HCT116 (cell line): ENCODE data around the gene ATXN1. TPM values are rescaled to one million over a fixed set of nuclear protein-coding genes. Genes with fewer than 3 reads are reported as not detected.

ENCODE experiments used
- ATAC-seq: fragments of 200-7000 bp; cut with Tn5 transposase; 2 replicates; pipeline ENCODE4 v1.9.1; 2020; ENCODE audit warnings: mild to moderate bottlenecking, moderate library complexity
- BruUV-seq: library from RNA; stranded (reverse); fragments of 400-500 nt; replicated peaks from 2 replicates; lab custom pipeline; 2021; lab: Mats Ljungman, UMichigan
- CTCF ChIA-PET: fragments of 300-600 bp; sonication (Branson Sonifier 250); formaldehyde crosslinking; loops from one replicate; lab custom pipeline; 2021; ENCODE audit warnings: antibody characterized with exemption; lab: Charles Lee
- POLR2A ChIA-PET: fragments of 300-600, 350-600 bp; sonication (Branson Sonifier 250); formaldehyde crosslinking; loops from one replicate; lab custom pipeline; 2021; ENCODE audit warnings: antibody characterized with exemption; lab: Charles Lee
- RAD21 ChIA-PET, 2 experiments: fragments of 300-600 bp; sonication (Branson Sonifier 250); formaldehyde crosslinking; loops; one replicate each; lab custom pipeline; 2023; ENCODE audit warnings: low total read pairs in 2 of 2; ENCODE audit not compliant: uncharacterized antibody in 2 of 2, unreplicated experiment in 2 of 2, low non-redundant PET in 1 of 2; lab: Charles Lee
- DNase-seq: peaks from one replicate; pipeline ENCODE4 v3.0.0-alpha.2; 2010; ENCODE audit warnings: low read depth, low spot score
- H2AFZ ChIP-seq: fragments of 200-600 bp; shearing (Covaris generic), sonication (generic); 2 replicates; pipeline ENCODE4 v1.6.1; 2017; ENCODE audit warnings: low read depth, mixed run types, mixed read lengths, antibody characterized with exemption, low read length; ENCODE audit not compliant: poor library complexity, severe bottlenecking
- H3K27ac ChIP-seq: 2 replicates; pipeline ENCODE4 v1.5.1; 2012; ENCODE audit warnings: low read depth, low read length
- H3K27me3 ChIP-seq: fragments of 200-600 bp; sonication (generic); 2 replicates; pipeline ENCODE4 v1.6.1; 2016; ENCODE audit warnings: mixed run types, low read length, mixed read lengths; ENCODE audit not compliant: insufficient read depth
- H3K36me3 ChIP-seq, 2 experiments: fragments of 200-500 bp in 1 of 2; fragments of 200-600 bp in 1 of 2; sonication (Bioruptor generic) in 1 of 2; sonication (generic) in 1 of 2; 2 replicates each; pipeline versions ENCODE4 v1.5.1 to v1.6.1; 2014 to 2016; ENCODE audit warnings: low read length in 2 of 2, inconsistent platforms in 1 of 2, mixed read lengths in 1 of 2, mixed run types in 1 of 2; ENCODE audit not compliant: insufficient read depth in 2 of 2, control insufficient read depth in 1 of 2
- H3K4me1 ChIP-seq, 2 experiments: fragments of 200-600 bp in 1 of 2; sonication (generic) in 1 of 2; 2 replicates each; pipeline versions ENCODE4 v1.5.1 to v1.6.1; 2012 to 2017; ENCODE audit warnings: low read length in 2 of 2, inconsistent platforms in 1 of 2, mild to moderate bottlenecking in 1 of 2, mixed read lengths in 1 of 2, mixed run types in 1 of 2, moderate library complexity in 1 of 2; ENCODE audit not compliant: insufficient read depth in 2 of 2, control insufficient read depth in 1 of 2
- H3K4me2 ChIP-seq: fragments of 200-600 bp; sonication (generic); 2 replicates; pipeline ENCODE4 v1.6.1; 2017; ENCODE audit warnings: mixed run types, low read length, mixed read lengths
- H3K4me3 ChIP-seq, 2 experiments: fragments of 200-600 bp in 1 of 2; sonication (generic) in 1 of 2; replicated peaks in 1 of 2; 2 replicates each; pipeline ENCODE4 v1.5.1; 2011 to 2016; ENCODE audit warnings: low read length in 2 of 2, control low read depth in 1 of 2, low read depth in 1 of 2, mild to moderate bottlenecking in 1 of 2, mixed read lengths in 1 of 2, mixed run types in 1 of 2
- H3K79me2 ChIP-seq: fragments of 200-600 bp; sonication (generic); 2 replicates; pipeline ENCODE4 v1.6.1; 2017; ENCODE audit warnings: mild to moderate bottlenecking, mixed run types, low read length, moderate library complexity, mixed read lengths; ENCODE audit not compliant: insufficient read depth
- H3K9ac ChIP-seq: fragments of 200-600 bp; sonication (generic); 2 replicates; pipeline ENCODE4 v1.6.1; 2016; ENCODE audit warnings: low read length, mixed read lengths
- H3K9me2 ChIP-seq: fragments of 200-600 bp; sonication (generic), shearing (Covaris generic); 2 replicates; pipeline ENCODE4 v1.6.1; 2017; ENCODE audit warnings: mixed run types, mild to moderate bottlenecking, moderate library complexity; ENCODE audit not compliant: insufficient read depth
- H3K9me3 ChIP-seq, 2 experiments: fragments of 200-500 bp in 1 of 2; fragments of 200-600 bp in 1 of 2; sonication (Bioruptor generic) in 1 of 2; sonication (generic) in 1 of 2; 2 replicates each; pipeline ENCODE4 v1.6.1; 2014 to 2017; ENCODE audit warnings: low read length in 2 of 2, mixed read lengths in 2 of 2, inconsistent platforms in 1 of 2, low read depth in 1 of 2, mild to moderate bottlenecking in 1 of 2, mixed run types in 1 of 2, moderate library complexity in 1 of 2; ENCODE audit not compliant: control insufficient read depth in 1 of 2, insufficient read depth in 1 of 2
- H4K20me1 ChIP-seq: fragments of 200-600 bp; sonication (generic), shearing (Covaris generic); 2 replicates; pipeline ENCODE4 v1.6.1; 2017; ENCODE audit warnings: mixed run types, mild to moderate bottlenecking, moderate library complexity; ENCODE audit not compliant: insufficient read depth
- CBX3 ChIP-seq: IDR thresholded peaks from 2 replicates; pipeline ENCODE4 v1.6.1; 2012; ENCODE audit warnings: low read depth
- EGR1 ChIP-seq: IDR thresholded peaks from 2 replicates; pipeline ENCODE4 v1.6.1; 2012; ENCODE audit warnings: low read depth
- EZH2 ChIP-seq: fragments of 200-600 bp; sonication (generic); IDR thresholded peaks from 2 replicates; pipeline ENCODE4 v1.6.1; 2017; ENCODE audit warnings: antibody characterized with exemption, mixed run types
- EZH2phosphoT487 ChIP-seq: fragments of 200-600 bp; IDR thresholded peaks from 2 replicates; pipeline ENCODE4 v1.6.1; 2018; ENCODE audit warnings: antibody characterized with exemption, borderline replicate concordance
- FOSL1 ChIP-seq: IDR thresholded peaks from 2 replicates; pipeline ENCODE4 v1.6.1; 2012; ENCODE audit warnings: low read depth
- JUND ChIP-seq: IDR thresholded peaks from 2 replicates; pipeline ENCODE4 v1.6.1; 2012
- MAX ChIP-seq: IDR thresholded peaks from 2 replicates; pipeline ENCODE4 v1.6.1; 2012
- SIN3A ChIP-seq: IDR thresholded peaks from 2 replicates; pipeline ENCODE4 v1.6.1; 2012; ENCODE audit warnings: low read depth
- SP1 ChIP-seq: IDR thresholded peaks from 2 replicates; pipeline ENCODE4 v1.6.1; 2012; ENCODE audit warnings: low read depth
- ZFX ChIP-seq: fragments of 450-650 bp; IDR thresholded peaks from 2 replicates; pipeline ENCODE4 v1.6.1; 2017
- intact Hi-C: fragments of 100-400 bp; cut with micrococcal nuclease; formaldehyde crosslinking; loops from 2 replicates; pipeline ENCODE4 v1.10.0; 2022
- total RNA-seq: library from RNA; stranded (reverse); gene quantifications from one replicate; pipeline ENCODE4 v1.2.1, GENCODE V29; 2021; ENCODE audit not compliant: unreplicated experiment
- TF ChIP-seq, protein P1 (sequence below): IDR thresholded peaks from 2 replicates; pipeline ENCODE4 v1.6.1; 2012
- TF ChIP-seq, protein P2 (sequence below): IDR thresholded peaks from 2 replicates; pipeline ENCODE4 v1.6.1; 2011; ENCODE audit warnings: mild to moderate bottlenecking, low read length, moderate library complexity; ENCODE audit not compliant: insufficient replicate concordance; ENCODE audit errors: extremely low read depth

The ATXN1 gene
- total RNA-seq, 1 experiment from 2014 or later, result 21.0 TPM

- no peak for DNase-seq
- H3K36me3 ChIP-seq, result peaks cover 0 to 5% of the 10 kb centered on the region in 2 experiments; a peak in 1 of 4 replicates
- H3K4me3 ChIP-seq, result no peak overlapping the region
- H3K4me2 ChIP-seq, result no peak overlapping the region
- TF ChIP-seq EZH2 (no peak), EZH2phosphoT487 (no peak), JUND (no peak), SP1 (no peak), ZFX (no peak), EGR1 (no peak), CBX3 (no peak), SIN3A (no peak), FOSL1 (no peak), MAX (no peak)
- TF ChIP-seq, protein P1, sequence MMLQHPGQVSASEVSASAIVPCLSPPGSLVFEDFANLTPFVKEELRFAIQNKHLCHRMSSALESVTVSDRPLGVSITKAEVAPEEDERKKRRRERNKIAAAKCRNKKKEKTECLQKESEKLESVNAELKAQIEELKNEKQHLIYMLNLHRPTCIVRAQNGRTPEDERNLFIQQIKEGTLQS, result no peak
- TF ChIP-seq, protein P2, sequence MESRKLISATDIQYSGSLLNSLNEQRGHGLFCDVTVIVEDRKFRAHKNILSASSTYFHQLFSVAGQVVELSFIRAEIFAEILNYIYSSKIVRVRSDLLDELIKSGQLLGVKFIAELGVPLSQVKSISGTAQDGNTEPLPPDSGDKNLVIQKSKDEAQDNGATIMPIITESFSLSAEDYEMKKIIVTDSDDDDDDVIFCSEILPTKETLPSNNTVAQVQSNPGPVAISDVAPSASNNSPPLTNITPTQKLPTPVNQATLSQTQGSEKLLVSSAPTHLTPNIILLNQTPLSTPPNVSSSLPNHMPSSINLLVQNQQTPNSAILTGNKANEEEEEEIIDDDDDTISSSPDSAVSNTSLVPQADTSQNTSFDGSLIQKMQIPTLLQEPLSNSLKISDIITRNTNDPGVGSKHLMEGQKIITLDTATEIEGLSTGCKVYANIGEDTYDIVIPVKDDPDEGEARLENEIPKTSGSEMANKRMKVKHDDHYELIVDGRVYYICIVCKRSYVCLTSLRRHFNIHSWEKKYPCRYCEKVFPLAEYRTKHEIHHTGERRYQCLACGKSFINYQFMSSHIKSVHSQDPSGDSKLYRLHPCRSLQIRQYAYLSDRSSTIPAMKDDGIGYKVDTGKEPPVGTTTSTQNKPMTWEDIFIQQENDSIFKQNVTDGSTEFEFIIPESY, result no peak
- H3K9me3 ChIP-seq, result peaks cover 3 to 8% of the 10 kb centered on the region in 2 experiments; a peak in 1 of 4 replicates
- CTCF ChIA-PET, result no interaction called here
- no peaks in the 10 kb centered on the region for H4K20me1 ChIP-seq
- H3K4me1 ChIP-seq, result peaks cover 20% of the 10 kb centered on the region in 2 experiments
- H3K27ac ChIP-seq, result no peak overlapping the region
- intact Hi-C loops, result no loop called here
- no peak overlapping the region for H2AFZ ChIP-seq
- H3K9ac ChIP-seq, result no peak overlapping the region
- no peaks in the 10 kb centered on the region for H3K9me2 ChIP-seq
- ATAC-seq, result no peak
- no peaks in the 10 kb centered on the region for H3K27me3 ChIP-seq
- H3K79me2 ChIP-seq, result no peaks in the 10 kb centered on the region
- POLR2A ChIA-PET, result no interaction called here
- RAD21 ChIA-PET, result no interaction called here
- BruUV-seq, result no TSS peak
Measured at GRCh38 chr6:16665992-16666391, 95.3 kb downstream of the ATXN1 start.
